OCI-LY1 (cell line): ENCODE results near the gene DDX1.
"Not testable (repeated sequence)": the region's sequence is repeated elsewhere in the genome, so short reads cannot be mapped to it uniquely, and the experiment has no call there.

Experiments used
- H2AFZ ChIP-seq: fragments of 200-600 bp; sonication (generic), shearing (Covaris generic); 2 replicates; pipeline ENCODE4 v1.6.0; 2014; ENCODE audit warnings: antibody characterized with exemption, mild to moderate bottlenecking, low read length
- H3F3A ChIP-seq: fragments of 200-600 bp; sonication (generic), shearing (Covaris generic); 2 replicates; pipeline ENCODE4 v1.6.0; 2014; ENCODE audit warnings: mild to moderate bottlenecking, antibody characterized with exemption, low read length, moderate library complexity; ENCODE audit not compliant: insufficient read depth
- H3K27ac ChIP-seq: fragments of 200-600 bp; sonication (generic); 2 replicates; pipeline ENCODE4 v1.5.1; 2014; ENCODE audit warnings: low read length, mixed run types, mild to moderate bottlenecking, low read depth; ENCODE audit not compliant: poor library complexity, severe bottlenecking
- H3K27me3 ChIP-seq: fragments of 200-600 bp; sonication (generic); 2 replicates; pipeline ENCODE4 v1.6.0; 2014; ENCODE audit warnings: antibody characterized with exemption, mild to moderate bottlenecking, low read length, moderate library complexity; ENCODE audit not compliant: insufficient read depth
- H3K36me3 ChIP-seq: fragments of 200-600 bp; sonication (generic); 2 replicates; pipeline ENCODE4 v1.6.1; 2014; ENCODE audit warnings: mild to moderate bottlenecking, antibody characterized with exemption, low read length, moderate library complexity, mixed read lengths; ENCODE audit not compliant: insufficient read depth
- H3K4me1 ChIP-seq: fragments of 200-600 bp; sonication (generic); 2 replicates; pipeline ENCODE4 v1.5.1; 2014; ENCODE audit warnings: mild to moderate bottlenecking, low read length, moderate library complexity; ENCODE audit not compliant: insufficient read depth, severe bottlenecking
- H3K4me2 ChIP-seq: fragments of 200-600 bp; sonication (generic), shearing (Covaris generic); 2 replicates; pipeline ENCODE4 v1.6.1; 2014; ENCODE audit warnings: low read length
- H3K4me3 ChIP-seq: fragments of 200-600 bp; sonication (generic); 2 replicates; pipeline ENCODE4 v1.5.1; 2014; ENCODE audit warnings: low read length, low read depth, mild to moderate bottlenecking, mixed read lengths; ENCODE audit not compliant: poor library complexity, severe bottlenecking
- H3K79me2 ChIP-seq: fragments of 200-600 bp; shearing (Covaris generic); 2 replicates; pipeline ENCODE4 v1.6.1; 2016; ENCODE audit warnings: mixed run types, low read length, mixed read lengths; ENCODE audit not compliant: insufficient read depth
- H3K9ac ChIP-seq: fragments of 200-600 bp; sonication (generic), shearing (Covaris generic); 2 replicates; pipeline ENCODE4 v1.6.1; 2014; ENCODE audit warnings: mild to moderate bottlenecking, low read length, mixed read lengths
- H3K9me2 ChIP-seq: fragments of 200-600 bp; sonication (generic), shearing (Covaris generic); 2 replicates; pipeline ENCODE4 v1.6.1; 2014; ENCODE audit warnings: low read depth, mild to moderate bottlenecking, low read length, mixed read lengths
- H3K9me3 ChIP-seq: fragments of 200-600 bp; shearing (Covaris generic); 2 replicates; pipeline ENCODE4 v1.6.1; 2014; ENCODE audit warnings: low read length, mixed read lengths
- H4K20me1 ChIP-seq: fragments of 200-600 bp; sonication (generic), shearing (Covaris generic); 2 replicates; pipeline ENCODE4 v1.6.0; 2016; ENCODE audit warnings: mild to moderate bottlenecking, low read length; ENCODE audit not compliant: insufficient read depth
- CTCF ChIP-seq: fragments of 200-600 bp; sonication (generic), shearing (Covaris generic); IDR thresholded peaks from 2 replicates; pipeline ENCODE4 v1.5.1; 2017; ENCODE audit warnings: mild to moderate bottlenecking, antibody characterized with exemption, low read length, moderate library complexity, mixed read lengths
- EZH2 ChIP-seq: fragments of 200-600 bp; sonication (generic), shearing (Covaris generic); IDR thresholded peaks from 2 replicates; pipeline ENCODE4 v1.8.0; 2017; ENCODE audit warnings: borderline replicate concordance, mixed run types, mild to moderate bottlenecking, antibody characterized with exemption, low read length, moderate library complexity, mixed read lengths

The DDX1 gene

GRCh38 chr2:15678909-15679308, 87.2 kb downstream of the DDX1 start:
- Histone ChIP-seq H4K20me1 (no peaks in the 10 kb centered on the region), H3F3A (no peaks in the 10 kb centered on the region), H3K4me2 (no peak overlapping the region), H3K9ac (no peak overlapping the region), H3K36me3 (no peaks in the 10 kb centered on the region), H3K4me1 (no peaks in the 10 kb centered on the region), H3K27me3 (no peaks in the 10 kb centered on the region), H2AFZ (no peak overlapping the region), H3K4me3 (no peak overlapping the region), H3K27ac (no peak overlapping the region), H3K9me2 (no peaks in the 10 kb centered on the region), H3K79me2 (no peaks in the 10 kb centered on the region), H3K9me3 (no peaks in the 10 kb centered on the region)
- no peak for TF ChIP-seq CTCF

GRCh38 chr2:15679386-15679924, 87.8 kb downstream of the DDX1 start:
- H3K4me3 ChIP-seq: no peak overlapping the region
- no peak overlapping the region for H2AFZ ChIP-seq
- no peaks in the 10 kb centered on the region for H3K79me2 ChIP-seq
- no peaks in the 10 kb centered on the region for H3K27me3 ChIP-seq
- H3K27ac ChIP-seq: no peak overlapping the region
- H3K4me2 ChIP-seq: no peak overlapping the region
- H3K9me2 ChIP-seq: no peaks in the 10 kb centered on the region
- no peaks in the 10 kb centered on the region for H3K36me3 ChIP-seq
- no peaks in the 10 kb centered on the region for H3K4me1 ChIP-seq
- H3K9ac ChIP-seq: no peak overlapping the region
- TF ChIP-seq EZH2: no peak
- no peak for TF ChIP-seq CTCF
- H4K20me1 ChIP-seq: no peaks in the 10 kb centered on the region
- no peaks in the 10 kb centered on the region for H3K9me3 ChIP-seq
- no peaks in the 10 kb centered on the region for H3F3A ChIP-seq

GRCh38 chr2:15680132-15680531, 88.5 kb downstream of the DDX1 start:
- H3K4me1 ChIP-seq, H4K20me1 ChIP-seq, H3K9ac ChIP-seq, H3K9me2 ChIP-seq, H3K36me3 ChIP-seq, H3F3A ChIP-seq, H3K4me2 ChIP-seq, H3K4me3 ChIP-seq, H2AFZ ChIP-seq, H3K9me3 ChIP-seq, H3K27me3 ChIP-seq, H3K27ac ChIP-seq, H3K79me2 ChIP-seq: not testable (repeated sequence)
